Heart right ventricle (tissue), 16 donors: Measurements from ENCODE around the gene BBIP1. TPM values are rescaled to one million over a fixed set of nuclear protein-coding genes. Genes with fewer than 3 reads are reported as not detected.

Source experiments
- ATAC-seq, 8 donors: fragments of 200-7000 bp; cut with Tn5 transposase; one replicate each; pipeline ENCODE4 v1.9.1; 2020; ENCODE audit warnings: mild to moderate bottlenecking in 8 of 8, moderate library complexity in 8 of 8, moderate number of reproducible peaks in 1 of 8
- DNase-seq, 2 donors: peaks; one replicate each; pipeline ENCODE4 v3.0.0-alpha.2; 2020
- H3K27ac ChIP-seq, 10 donors: fragments of 200-600 bp; sonication (generic) in 2 of 10; one replicate each; pipeline versions ENCODE4 v1.5.0 to v1.8.0; 2020 to 2022; ENCODE audit warnings: mild to moderate bottlenecking in 3 of 10
- H3K27me3 ChIP-seq, 7 donors: fragments of 200-600 bp; one replicate each; pipeline ENCODE4 v1.8.0; 2021 to 2022; ENCODE audit warnings: mild to moderate bottlenecking in 2 of 7
- H3K36me3 ChIP-seq, 9 donors: fragments of 200-600 bp; sonication (generic) in 1 of 9; one replicate each; pipeline versions ENCODE4 v1.5.0 to v1.8.0; 2020 to 2022; ENCODE audit warnings: mild to moderate bottlenecking in 2 of 9
- H3K4me1 ChIP-seq, 9 donors: fragments of 200-600 bp; sonication (generic) in 1 of 9; one replicate each; pipeline versions ENCODE4 v1.5.0 to v1.8.0; 2020 to 2022; ENCODE audit warnings: mild to moderate bottlenecking in 4 of 9
- H3K4me3 ChIP-seq, 10 donors: fragments of 200-600 bp; sonication (generic) in 2 of 10; one replicate each; pipeline versions ENCODE4 v1.5.0 to v1.8.0; 2020 to 2022; ENCODE audit warnings: mild to moderate bottlenecking in 7 of 10, moderate library complexity in 2 of 10
- H3K9me3 ChIP-seq, 11 donors: fragments of 200-600 bp in 10 of 11; sonication (generic) in 2 of 11; one replicate each; pipeline versions ENCODE4 v1.5.0 to v1.8.0; 2013 to 2022; ENCODE audit warnings: mild to moderate bottlenecking in 2 of 11, control low read depth in 1 of 11, moderate library complexity in 1 of 11
- WGBS, 2 donors: extraction: QIAGEN DNeasy Blood & Tissue Kit; methylation state at CpG; one replicate each; pipeline ENCODE4 v1.1.7; 2013; ENCODE audit warnings: inconsistent platforms in 1 of 2; 5-methylcytosine and 5-hydroxymethylcytosine counted together
- intact Hi-C, 10 donors: fragments of 100-400 bp; cut with DNase I; formaldehyde crosslinking; loops; one replicate each; pipeline versions ENCODE4 v1.11.1 to v1.14.2; 2022
- polyA plus RNA-seq, 2 donors: library from polyadenylated mRNA; stranded (reverse); fragments of 200-250 nt; gene quantifications; one replicate each; pipeline ENCODE4 v1.2.3, GENCODE V29; 2013
- total RNA-seq, 10 donors: library from RNA; stranded (reverse); fragmentation: NEBNext Ultra II Directional in 3 of 10; extraction: Animal tissue kit (Norgen Biotek cat#: 25700) in 3 of 10; gene quantifications; one replicate each; pipeline versions ENCODE4 v1.2.1 to v1.2.4, GENCODE V29; 2021 to 2023
- TF ChIP-seq, protein P1 (sequence below), 9 donors: fragments of 200-600 bp; sonication (generic) in 2 of 9; IDR thresholded peaks; one replicate each; pipeline versions ENCODE4 v1.5.0 to v1.8.0; 2021 to 2022; ENCODE audit warnings: antibody characterized with exemption in 9 of 9, mild to moderate bottlenecking in 5 of 9, moderate library complexity in 1 of 9
- donor health status: Arrhythmogenic right ventricular cardiomyopathy.
- donor health status: ischemic (EF 13 %, LVEDD 7.1; RV severe dilation, severe dysfunction).
- donor health status: healthy with polysubstance abuse.
- donor health status: DM: no; HTN: yes; CAD: no.
- donor health status: DM: no; HTN: no; CAD: no.
- donor health status: ischemic (EF 25% LVEDD 6.9; RV normal size, moderate dysfunction).
- donor health status: ischemic (EF 25% LVEDD 5.7; RV mildly dilated, moderate dysfunction).
- donor health status: healthy.
- donor health status: DM: yes; HTN: yes; CAD: no.
- donor health status: Ischemic cardiomyopathy.
- donor health status: ischemic (EF 35%, LVEDD 5.7; RV mildly dilated, moderate dysfunction).
- donor health status: nonischemic (EF 11% LVEDD 7.7; RV severe dilation, severe dysfunction).
- donor health status: DM: yes; HTN: yes; CAD: no.
- donor health status: PGD.
- donor health status: ischemic (EF 29% LVEDD 5.4; RV normal size, mild dysfunction).
- donor health status: nonischemic (EF 23%, LVEDD 6.1; RV moderate dilation, normal function).

BBIP1 gene
- total and polyA plus RNA-seq, 12 donors: 16.6 to 32.0 (median 24.6) TPM

DNA sequence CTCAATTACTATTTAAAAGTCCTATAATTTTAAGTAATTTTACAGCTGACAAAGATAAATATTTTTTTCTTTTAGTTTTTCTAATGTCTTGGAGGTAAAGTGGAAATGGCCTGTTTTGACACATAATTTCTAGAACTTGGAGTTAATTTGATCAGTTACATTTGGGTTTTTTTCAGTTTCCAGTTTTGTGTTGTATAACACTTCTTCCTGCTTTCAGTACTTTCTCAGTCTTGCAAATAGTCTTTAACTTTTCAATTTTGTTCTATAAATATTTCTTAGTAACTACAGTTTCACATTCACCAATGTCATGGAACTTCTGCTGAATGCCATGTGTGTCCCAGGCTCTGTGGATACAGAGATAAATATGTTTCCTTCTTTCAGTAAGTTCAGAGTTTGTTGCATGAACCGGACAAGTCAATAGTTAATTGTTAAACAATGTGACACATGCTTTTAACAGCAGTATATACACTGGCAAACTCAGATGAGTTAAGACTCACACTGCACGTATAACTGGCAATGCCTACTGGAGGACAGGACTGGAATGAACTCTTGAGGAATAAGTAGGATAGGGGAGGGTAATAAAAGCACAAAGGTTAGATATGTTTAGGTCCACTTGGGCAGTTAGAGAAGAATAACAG lies 5.0 kb upstream of the BBIP1 start:
- H3K9me3 ChIP-seq: no peaks in the 10 kb centered on the region
- TF ChIP-seq, protein P1, sequence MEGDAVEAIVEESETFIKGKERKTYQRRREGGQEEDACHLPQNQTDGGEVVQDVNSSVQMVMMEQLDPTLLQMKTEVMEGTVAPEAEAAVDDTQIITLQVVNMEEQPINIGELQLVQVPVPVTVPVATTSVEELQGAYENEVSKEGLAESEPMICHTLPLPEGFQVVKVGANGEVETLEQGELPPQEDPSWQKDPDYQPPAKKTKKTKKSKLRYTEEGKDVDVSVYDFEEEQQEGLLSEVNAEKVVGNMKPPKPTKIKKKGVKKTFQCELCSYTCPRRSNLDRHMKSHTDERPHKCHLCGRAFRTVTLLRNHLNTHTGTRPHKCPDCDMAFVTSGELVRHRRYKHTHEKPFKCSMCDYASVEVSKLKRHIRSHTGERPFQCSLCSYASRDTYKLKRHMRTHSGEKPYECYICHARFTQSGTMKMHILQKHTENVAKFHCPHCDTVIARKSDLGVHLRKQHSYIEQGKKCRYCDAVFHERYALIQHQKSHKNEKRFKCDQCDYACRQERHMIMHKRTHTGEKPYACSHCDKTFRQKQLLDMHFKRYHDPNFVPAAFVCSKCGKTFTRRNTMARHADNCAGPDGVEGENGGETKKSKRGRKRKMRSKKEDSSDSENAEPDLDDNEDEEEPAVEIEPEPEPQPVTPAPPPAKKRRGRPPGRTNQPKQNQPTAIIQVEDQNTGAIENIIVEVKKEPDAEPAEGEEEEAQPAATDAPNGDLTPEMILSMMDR (IDR thresholded peaks at IDR 0.05): no peak
- DNase-seq (no peak), ATAC-seq (no peak)
- H3K36me3 ChIP-seq: no peaks in the 10 kb centered on the region
- H3K27me3 ChIP-seq: no peaks in the 10 kb centered on the region
- intact Hi-C loops: loop anchor here in 2 of 10 donors (5.0 to 10.0 kb wide), 2 partner anchors 61 to 78 kb away; no protein-coding TSS in a partner anchor
- H3K27ac ChIP-seq: peak overlapping the region in 1 of 10 donors; percentile 23
- H3K4me1 ChIP-seq: peaks cover 0 to 75% (median 57%) of the 10 kb centered on the region in 9 donors
- H3K4me3 ChIP-seq: peak overlapping the region in 1 of 10 donors; percentile 11
- 31 to 42% methylated on average over 2 of the region's 2 CpGs for WGBS, 2 donors

DNA sequence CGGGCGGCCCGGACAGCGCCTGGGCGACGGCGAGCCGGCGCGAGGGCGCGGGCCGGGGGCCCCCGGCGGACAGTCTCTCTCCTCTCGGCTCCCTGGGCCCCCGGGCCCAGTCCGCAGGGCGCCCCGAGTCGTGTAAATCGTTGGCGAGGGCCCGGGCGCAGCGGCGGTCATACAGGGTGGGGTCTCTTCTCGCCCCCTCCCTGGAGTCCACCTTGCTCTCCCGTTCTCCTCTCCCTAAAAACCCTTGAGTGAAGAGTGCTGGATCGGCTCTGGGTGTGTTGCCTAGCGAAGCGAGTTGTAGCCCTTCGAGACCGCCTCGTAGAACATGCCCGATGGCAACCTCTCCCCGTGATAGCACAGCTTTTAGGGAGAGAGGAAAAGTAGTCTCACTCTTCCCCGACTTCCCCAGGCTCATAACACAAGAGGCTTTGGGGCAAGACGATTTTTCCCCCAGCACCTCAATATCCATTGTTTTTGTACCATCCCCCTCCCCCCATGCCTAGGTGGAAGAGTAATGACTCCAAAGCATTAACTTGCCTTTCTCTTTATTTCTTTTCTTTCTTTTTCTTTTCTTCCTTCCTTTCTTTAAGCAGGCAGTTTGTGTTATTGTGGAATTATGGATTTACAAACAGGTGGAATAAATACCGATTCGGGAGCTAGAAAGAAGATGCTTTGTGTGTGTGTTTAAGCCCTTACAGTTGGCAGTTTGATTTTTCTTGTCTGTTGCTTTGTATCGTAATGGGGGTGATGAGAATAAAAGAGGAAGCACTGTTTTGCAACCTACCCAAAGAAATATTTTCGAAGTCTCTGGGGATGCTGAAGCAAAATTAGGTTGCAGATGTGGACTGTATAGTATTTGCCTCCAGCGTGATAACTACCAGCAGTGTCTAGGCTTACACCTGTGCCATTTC lies 1.2 kb upstream of the BBIP1 start:
- 0% methylated on average over 44 of the region's 44 CpGs for WGBS, 2 donors
- ATAC-seq: no peak
- intact Hi-C loops: loop anchor here in 4 of 10 donors (2.0 to 10.0 kb wide), 5 partner anchors 49 to 915 kb away; partner anchors contain the start of genes ADD3 (in 1 of the 4), DUSP5 (in 1 of the 4) and PDCD4 (in 1 of the 4)
- Histone ChIP-seq H3K27ac (peak overlapping the region; percentile 85 to 99 (median 92)), H3K9me3 (no peaks in the 10 kb centered on the region), H3K27me3 (no peaks in the 10 kb centered on the region), H3K36me3 (peaks cover 0 to 12% (median 0%) of the 10 kb centered on the region in 9 donors), H3K4me3 (peak overlapping the region; percentile 59 to 79 (median 68)), H3K4me1 (peaks cover 7 to 64% (median 51%) of the 10 kb centered on the region in 9 donors)
- TF ChIP-seq, protein P1 (IDR thresholded peaks at IDR 0.05): no peak
- peak; percentile 38 to 42 for DNase-seq

DNA sequence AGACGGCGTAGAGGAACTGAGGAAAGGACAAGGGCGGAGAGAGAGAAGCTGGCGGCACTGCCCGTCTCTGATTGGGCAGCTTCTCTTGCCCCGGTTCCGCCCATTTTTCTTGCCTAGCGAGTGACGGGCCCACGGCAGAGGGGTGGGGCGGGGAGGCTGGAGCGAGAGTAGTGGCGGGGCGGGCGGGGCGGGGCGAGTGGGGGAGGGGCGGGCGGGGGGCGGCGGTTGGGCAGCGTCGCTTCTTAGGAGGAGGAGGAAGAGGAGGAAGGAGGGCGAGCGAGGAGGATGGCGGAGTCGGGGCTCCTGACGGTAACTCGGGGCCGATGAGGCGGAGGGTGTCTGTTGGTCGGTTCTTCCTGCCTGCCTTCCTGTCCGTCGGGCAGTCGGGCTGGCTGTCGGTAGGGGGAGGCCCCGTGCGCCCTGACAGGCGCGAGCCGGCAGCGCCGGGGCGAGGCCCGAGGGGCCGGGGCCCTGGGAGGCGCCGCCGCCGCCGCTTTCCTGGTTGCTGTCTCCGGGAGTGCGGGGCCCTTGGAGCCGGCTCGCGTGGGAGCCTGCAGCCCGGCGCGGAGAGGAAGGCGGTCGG lies 460 bp upstream of the BBIP1 start, which contains the start of gene SHOC2:
Gene SHOC2, plus strand, starts transcription at position 256 of the 583 bp plus-strand sequence. CDS start 44,755 bp downstream, outside the sequence.
- H3K27ac ChIP-seq: peak within 1 kb of the TSS; percentile 93 to 99 (median 97)
- TF ChIP-seq, protein P1 (IDR thresholded peaks at IDR 0.05): peak in 7 of 9 donors; percentile 12 to 54 (median 29)
- H3K36me3 ChIP-seq: peaks cover 0 to 12% (median 0%) of the 10 kb centered on the region in 9 donors
- intact Hi-C loops: loop anchor here in 3 of 10 donors (2.0 to 10.0 kb wide), 3 partner anchors 49 to 915 kb away; partner anchors contain the start of genes ADD3 (in 1 of the 3), DUSP5 (in 1 of the 3) and PDCD4 (in 1 of the 3)
- ATAC-seq (peak; percentile 15 to 75 (median 30)), DNase-seq (peak; percentile 98 to 99)
- H3K4me1 ChIP-seq: peaks cover 7 to 60% (median 47%) of the 10 kb centered on the region in 9 donors
- 0% methylated on average over 33 to 60 of the region's 61 CpGs for WGBS, 2 donors
- H3K4me3 ChIP-seq: peak within 1 kb of the TSS; percentile 59 to 79 (median 70)
- no peaks in the 10 kb centered on the region for H3K27me3 ChIP-seq
- no peaks in the 10 kb centered on the region for H3K9me3 ChIP-seq
